Cerebellar nuclear complex (tissue), 1 donor: ENCODE data around the gene ARHGEF17.
"Not testable (repeated sequence)": the region's sequence is repeated elsewhere in the genome, so short reads cannot be mapped to it uniquely, and the experiment has no call there.

Source experiments
- DNase-seq, 2 experiments: peaks; one replicate each; lab custom pipeline; 2025; lab: John Stamatoyannopoulos, UW

The ARHGEF17 gene

GRCh38 chr11:73308003-73308960 lies at the start of gene ARHGEF17:
ARHGEF17 (plus strand) TSS chr11:73308276; CDS start chr11:73308639, 363 bp downstream.
- no peak for DNase-seq

- DNase-seq = no peak
Observed at GRCh38 chr11:73259406-73260126, 48.5 kb upstream of the ARHGEF17 start.

- DNase-seq = no peak
Observed at GRCh38 chr11:73260127-73260457, 48.0 kb upstream of the ARHGEF17 start.

GRCh38 chr11:73262851-73263495 lies 45.1 kb upstream of the ARHGEF17 start:
- DNase-seq = no peak

- DNase-seq = no peak
Observed at GRCh38 chr11:73263640-73264039, 44.4 kb upstream of the ARHGEF17 start.

GRCh38 chr11:73265278-73265810 lies 42.7 kb upstream of the ARHGEF17 start:
- no peak for DNase-seq

- DNase-seq = no peak
Observed at GRCh38 chr11:73265853-73266645, 42.0 kb upstream of the ARHGEF17 start.

GRCh38 chr11:73266646-73267020 lies 41.4 kb upstream of the ARHGEF17 start:
- DNase-seq = no peak

- no peak for DNase-seq
Observed at GRCh38 chr11:73267122-73267846, 40.8 kb upstream of the ARHGEF17 start.

- no peak for DNase-seq
Observed at GRCh38 chr11:73267906-73268540, 40.1 kb upstream of the ARHGEF17 start.

- DNase-seq = no peak
Observed at GRCh38 chr11:73268671-73269271, 39.3 kb upstream of the ARHGEF17 start.

GRCh38 chr11:73269459-73270015 lies 38.5 kb upstream of the ARHGEF17 start:
- DNase-seq = no peak

GRCh38 chr11:73270016-73270854 lies 37.8 kb upstream of the ARHGEF17 start:
- DNase-seq = no peak

GRCh38 chr11:73270855-73271477 lies 37.1 kb upstream of the ARHGEF17 start:
- DNase-seq = no peak

- DNase-seq = not testable (repeated sequence)
Observed at GRCh38 chr11:73271478-73271865, 36.6 kb upstream of the ARHGEF17 start.

- no peak for DNase-seq
Observed at GRCh38 chr11:73271936-73272679, 36.0 kb upstream of the ARHGEF17 start, which contains the start of gene P2RY6. P2RY6 (plus strand) TSS chr11:73272338; CDS start chr11:73296519, 24,181 bp downstream.

- no peak for DNase-seq
Observed at GRCh38 chr11:73272680-73273038, 35.4 kb upstream of the ARHGEF17 start.
